Measurements from ENCODE around the gene ANTXR1.

ANTXR1 gene

DNA sequence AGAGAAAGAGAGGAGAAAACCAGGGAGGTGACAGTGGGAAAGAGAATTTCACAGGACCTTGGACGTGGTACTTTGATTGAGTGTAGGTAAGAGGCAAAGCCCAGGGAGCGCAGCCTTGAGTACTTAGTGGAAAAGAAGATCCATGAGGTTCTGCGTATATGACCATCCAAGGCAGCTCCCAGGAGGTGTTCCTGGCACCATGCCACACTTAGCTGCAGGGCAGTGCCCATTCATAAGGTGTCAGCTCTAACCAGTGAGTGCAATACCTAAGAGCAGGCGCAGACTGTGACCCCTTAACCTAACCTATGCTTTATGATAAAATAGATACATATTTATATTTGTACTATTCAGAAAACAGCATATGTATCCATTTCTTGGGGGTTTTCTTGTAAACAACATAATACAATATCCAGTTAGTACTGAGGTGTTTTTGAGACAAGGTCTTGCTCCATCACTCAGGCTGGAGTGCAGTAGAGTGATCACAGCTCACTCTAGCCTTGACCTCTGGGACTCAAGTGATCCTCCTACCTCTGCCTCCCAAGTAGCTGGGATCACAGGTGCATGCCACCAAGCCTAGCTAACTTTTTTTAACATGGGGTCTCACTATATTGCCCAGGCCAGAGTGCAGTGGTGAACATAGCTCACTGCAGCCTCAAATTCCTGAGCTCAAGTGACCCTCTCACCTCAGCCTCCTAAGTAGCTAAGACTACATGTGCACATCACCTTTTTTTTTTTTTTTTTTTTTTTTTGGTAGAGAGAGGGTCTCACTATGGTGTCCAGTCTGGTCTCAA is 199.5 kb downstream of the ANTXR1 start:
- Histone ChIP-seq H3K36me3 (ENCODE audit: control insufficient read depth, low read depth, low read length) (no peaks in the 10 kb centered on the region), H3K9ac (ENCODE audit: low read length) (no peak overlapping the region), H3K4me1 (ENCODE audit: control insufficient read depth, low read depth, low read length) (peaks cover 26% of the 10 kb centered on the region), H3K4me3 (ENCODE audit: low read length) (no peak overlapping the region), H3K27me3 (ENCODE audit: control insufficient read depth, insufficient read depth, low read length) (no peaks in the 10 kb centered on the region), H3K27ac (ENCODE audit: low read length) (no peak overlapping the region), H3K9me3 (ENCODE audit: control insufficient read depth, low read depth, low read length) (peaks cover 4% of the 10 kb centered on the region)

GRCh38 chr2:69213201-69213600 is 200.2 kb downstream of the ANTXR1 start:
- H3K36me3 ChIP-seq (ENCODE audit: control insufficient read depth, low read depth, low read length), result no peaks in the 10 kb centered on the region

DNA sequence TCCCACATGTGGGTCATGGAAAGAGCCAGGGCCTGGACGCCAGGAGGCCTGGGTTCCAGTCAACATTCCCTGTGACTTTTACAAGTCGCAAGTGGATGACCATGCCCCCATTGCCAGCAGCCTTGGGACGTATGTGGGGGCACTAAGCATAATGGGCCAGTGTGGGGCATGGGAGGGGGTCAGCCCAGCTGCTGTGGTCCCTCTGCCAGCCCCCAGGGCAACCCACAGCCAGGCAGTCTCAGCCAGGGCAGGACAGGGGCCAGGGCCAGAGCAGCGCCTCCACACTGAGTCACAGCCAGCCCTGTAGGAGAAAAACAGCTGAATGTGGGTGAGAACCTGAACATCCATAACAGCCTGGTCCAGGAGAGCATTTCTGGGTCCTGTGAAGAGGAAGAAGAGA is 200.8 kb downstream of the ANTXR1 start:
- H3K4me1 ChIP-seq (ENCODE audit: control insufficient read depth, low read depth, low read length), result peaks cover 24% of the 10 kb centered on the region
- no peaks in the 10 kb centered on the region for H3K27me3 ChIP-seq (ENCODE audit: control insufficient read depth, insufficient read depth, low read length)
- H3K27ac ChIP-seq (ENCODE audit: low read length), result no peak overlapping the region
- no peak overlapping the region for H3K4me3 ChIP-seq (ENCODE audit: low read length)
- H3K36me3 ChIP-seq (ENCODE audit: control insufficient read depth, low read depth, low read length), result no peaks in the 10 kb centered on the region
- no peaks in the 10 kb centered on the region for H3K9me3 ChIP-seq (ENCODE audit: control insufficient read depth, low read depth, low read length)
- H3K9ac ChIP-seq (ENCODE audit: low read length), result no peak overlapping the region

More at GRCh38 chr2:69213201-69213600, 200.2 kb downstream of the ANTXR1 start:
- Histone ChIP-seq H3K4me3 (ENCODE audit: low read length) (no peak overlapping the region), H3K27me3 (ENCODE audit: control insufficient read depth, insufficient read depth, low read length) (no peaks in the 10 kb centered on the region), H3K4me1 (ENCODE audit: control insufficient read depth, low read depth, low read length) (peaks cover 26% of the 10 kb centered on the region), H3K9ac (ENCODE audit: low read length) (no peak overlapping the region), H3K9me3 (ENCODE audit: control insufficient read depth, low read depth, low read length) (no peaks in the 10 kb centered on the region), H3K27ac (ENCODE audit: low read length) (no peak overlapping the region)

DNA sequence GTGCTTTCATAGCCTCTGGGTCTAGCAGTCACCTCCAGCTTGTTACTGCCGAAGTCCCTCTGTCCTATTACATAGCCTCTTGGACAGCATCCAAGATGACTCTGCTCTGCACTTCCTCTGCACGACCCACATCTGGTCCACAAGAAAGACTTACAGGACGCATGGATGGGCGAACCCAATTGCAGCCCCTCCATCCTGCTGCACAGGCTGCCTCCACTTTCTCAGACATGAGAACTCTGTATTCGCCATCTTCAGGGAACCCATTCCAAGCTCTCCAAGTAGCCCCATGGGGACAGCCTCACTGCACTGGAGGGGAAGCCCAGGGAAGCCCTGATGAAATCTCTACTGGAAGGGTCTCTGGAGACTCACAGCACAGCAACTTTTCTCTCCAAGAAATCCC is 201.9 kb downstream of the ANTXR1 start:
- no peaks in the 10 kb centered on the region for H3K36me3 ChIP-seq (ENCODE audit: control insufficient read depth, low read depth, low read length)
- no peaks in the 10 kb centered on the region for H3K27me3 ChIP-seq (ENCODE audit: control insufficient read depth, insufficient read depth, low read length)
- no peak overlapping the region for H3K4me3 ChIP-seq (ENCODE audit: low read length)
- peaks cover 15% of the 10 kb centered on the region for H3K4me1 ChIP-seq (ENCODE audit: control insufficient read depth, low read depth, low read length)
- H3K9me3 ChIP-seq (ENCODE audit: control insufficient read depth, low read depth, low read length), result no peaks in the 10 kb centered on the region
- no peak overlapping the region for H3K27ac ChIP-seq (ENCODE audit: low read length)
- H3K9ac ChIP-seq (ENCODE audit: low read length), result no peak overlapping the region

GRCh38 chr2:69216535-69217332 is 203.8 kb downstream of the ANTXR1 start:
- no peak overlapping the region for H3K9ac ChIP-seq (ENCODE audit: low read length)
- H3K4me1 ChIP-seq (ENCODE audit: control insufficient read depth, low read depth, low read length), result peaks cover 2% of the 10 kb centered on the region
- H3K27me3 ChIP-seq (ENCODE audit: control insufficient read depth, insufficient read depth, low read length), result no peaks in the 10 kb centered on the region
- H3K27ac ChIP-seq (ENCODE audit: low read length), result no peak overlapping the region
- no peak overlapping the region for H3K4me3 ChIP-seq (ENCODE audit: low read length)
- no peaks in the 10 kb centered on the region for H3K9me3 ChIP-seq (ENCODE audit: control insufficient read depth, low read depth, low read length)
- H3K36me3 ChIP-seq (ENCODE audit: control insufficient read depth, low read depth, low read length), result no peaks in the 10 kb centered on the region

GRCh38 chr2:69217333-69218080 is 204.5 kb downstream of the ANTXR1 start:
- H3K4me3 ChIP-seq (ENCODE audit: low read length), result no peak overlapping the region
- H3K36me3 ChIP-seq (ENCODE audit: control insufficient read depth, low read depth, low read length), result no peaks in the 10 kb centered on the region
- H3K27ac ChIP-seq (ENCODE audit: low read length), result no peak overlapping the region
- no peaks in the 10 kb centered on the region for H3K4me1 ChIP-seq (ENCODE audit: control insufficient read depth, low read depth, low read length)
- H3K27me3 ChIP-seq (ENCODE audit: control insufficient read depth, insufficient read depth, low read length), result no peaks in the 10 kb centered on the region
- H3K9me3 ChIP-seq (ENCODE audit: control insufficient read depth, low read depth, low read length), result no peaks in the 10 kb centered on the region
- H3K9ac ChIP-seq (ENCODE audit: low read length), result no peak overlapping the region

- H3K9me3 ChIP-seq (ENCODE audit: control insufficient read depth, low read depth, low read length), result no peaks in the 10 kb centered on the region
- H3K9ac ChIP-seq (ENCODE audit: low read length), result no peak overlapping the region
- no peaks in the 10 kb centered on the region for H3K27me3 ChIP-seq (ENCODE audit: control insufficient read depth, insufficient read depth, low read length)
- H3K36me3 ChIP-seq (ENCODE audit: control insufficient read depth, low read depth, low read length), result no peaks in the 10 kb centered on the region
- peaks cover 5% of the 10 kb centered on the region for H3K4me1 ChIP-seq (ENCODE audit: control insufficient read depth, low read depth, low read length)
- no peak overlapping the region for H3K4me3 ChIP-seq (ENCODE audit: low read length)
- H3K27ac ChIP-seq (ENCODE audit: low read length), result no peak overlapping the region
Measured at GRCh38 chr2:69221512-69221911, 208.5 kb downstream of the ANTXR1 start.

DNA sequence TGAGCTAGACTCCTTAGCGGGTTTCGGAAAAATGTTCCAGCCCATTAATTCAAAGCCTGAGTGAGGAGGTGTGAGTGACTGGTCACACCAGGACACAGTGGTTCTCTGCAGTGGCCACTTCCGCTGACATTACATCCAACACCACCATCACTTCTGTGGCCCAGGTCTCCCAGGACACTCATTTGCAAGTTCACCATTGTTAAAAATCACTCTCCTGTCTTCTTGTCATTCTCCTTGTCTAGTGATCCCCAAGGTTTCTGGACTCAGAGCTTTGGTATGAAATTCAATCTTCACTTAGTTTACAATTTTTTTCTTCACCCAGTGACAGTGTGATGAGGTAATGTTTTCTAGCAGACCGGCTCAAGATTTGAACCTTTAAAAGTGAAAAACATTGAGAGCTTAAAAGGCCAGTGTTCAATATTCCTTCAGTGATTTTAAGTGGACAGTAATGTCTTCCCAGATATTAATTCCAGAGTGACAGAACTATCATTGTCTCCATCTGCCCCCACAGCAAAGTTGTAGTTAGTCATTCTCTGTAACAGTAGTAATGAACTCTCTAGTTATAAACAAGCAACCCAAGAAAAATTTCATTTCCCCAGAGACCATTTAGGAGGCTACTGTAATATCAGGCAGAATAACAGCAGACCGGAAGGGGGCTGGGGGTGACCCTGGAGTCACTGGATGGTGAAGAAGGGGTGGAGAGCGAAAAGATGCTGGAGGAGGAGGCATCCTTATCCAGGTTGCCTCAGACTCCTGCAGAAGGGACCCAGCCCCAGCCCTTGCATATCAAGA is 209.2 kb downstream of the ANTXR1 start:
- Histone ChIP-seq H3K36me3 (ENCODE audit: control insufficient read depth, low read depth, low read length) (no peaks in the 10 kb centered on the region), H3K27ac (ENCODE audit: low read length) (no peak overlapping the region)

DNA sequence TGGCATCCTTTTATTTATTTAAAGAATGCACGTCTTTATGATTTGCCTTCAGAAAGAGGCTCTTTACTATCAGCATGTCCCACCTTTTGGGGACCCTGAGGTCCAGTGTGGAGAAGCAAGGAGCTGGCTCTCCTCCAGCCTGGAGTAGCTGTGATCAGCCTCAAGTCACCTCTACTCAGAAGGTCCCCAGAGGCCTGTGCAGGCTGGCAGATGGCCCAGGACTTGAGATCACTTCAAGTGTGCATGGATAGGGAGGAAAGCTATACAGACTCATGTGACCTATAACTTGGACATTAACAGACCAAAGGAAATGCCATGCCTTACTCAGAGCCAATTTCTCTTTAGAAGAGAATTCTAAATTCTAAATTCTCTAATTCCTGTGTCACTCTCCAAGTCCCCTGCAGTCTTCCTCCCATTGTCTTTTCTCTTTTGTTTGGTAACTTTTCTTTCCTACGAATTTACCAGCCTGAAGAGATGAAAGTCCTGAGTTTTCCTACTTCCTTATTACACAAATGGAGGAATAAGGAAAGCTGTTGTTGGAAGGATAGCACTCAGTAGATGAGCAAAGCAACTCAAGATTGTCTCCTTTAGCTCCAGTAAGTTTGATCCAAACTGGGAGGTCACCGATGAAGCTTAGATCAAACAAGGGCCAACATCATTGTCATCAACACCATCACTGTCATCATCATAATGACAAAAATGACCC is 210.1 kb downstream of the ANTXR1 start:
- no peak overlapping the region for H3K27ac ChIP-seq (ENCODE audit: low read length)

More for the DNA sequence above, 209.2 kb downstream of the ANTXR1 start:
- H3K4me1 ChIP-seq (ENCODE audit: control insufficient read depth, low read depth, low read length), result peaks cover 5% of the 10 kb centered on the region
- H3K27me3 ChIP-seq (ENCODE audit: control insufficient read depth, insufficient read depth, low read length), result no peaks in the 10 kb centered on the region
- no peak overlapping the region for H3K9ac ChIP-seq (ENCODE audit: low read length)
- H3K9me3 ChIP-seq (ENCODE audit: control insufficient read depth, low read depth, low read length), result no peaks in the 10 kb centered on the region
- no peak overlapping the region for H3K4me3 ChIP-seq (ENCODE audit: low read length)

DNA sequence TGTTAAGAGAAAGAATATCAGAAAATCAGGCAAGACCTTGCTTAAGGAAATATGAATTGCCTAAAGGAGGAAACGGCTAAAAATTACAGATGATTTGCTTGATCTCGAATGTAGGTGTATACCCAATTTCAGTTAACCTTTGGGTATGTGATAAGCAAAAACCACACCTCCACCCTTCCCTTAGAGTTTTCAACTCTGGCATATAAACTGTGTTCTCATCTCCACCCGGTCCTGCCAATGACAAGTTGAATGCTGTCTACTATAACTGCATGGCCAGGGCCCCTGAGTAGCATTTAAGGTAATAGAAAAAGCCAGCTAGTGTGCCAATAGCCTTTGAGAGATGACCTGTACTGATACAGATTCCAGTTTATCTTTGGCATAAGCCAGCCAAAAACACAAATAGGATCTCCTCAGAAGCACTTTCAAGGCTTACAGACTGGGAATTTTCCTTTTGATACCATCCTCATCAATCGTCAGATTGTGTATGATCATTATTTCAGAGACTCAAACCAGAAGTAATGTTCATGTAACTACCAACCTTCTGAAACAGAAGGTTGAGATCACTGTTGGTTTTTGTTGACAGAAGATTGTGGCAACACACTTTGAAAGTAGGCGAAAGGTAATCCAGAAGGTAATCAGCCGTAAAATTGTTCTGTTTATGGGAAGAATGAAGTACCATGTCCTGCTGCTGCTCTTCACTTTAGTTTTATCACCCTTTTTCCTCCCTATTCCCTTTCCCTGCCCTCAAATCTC is 211.0 kb downstream of the ANTXR1 start:
- H3K9me3 ChIP-seq (ENCODE audit: control insufficient read depth, low read depth, low read length), result no peaks in the 10 kb centered on the region
- H3K9ac ChIP-seq (ENCODE audit: low read length), result no peak overlapping the region
- H3K27me3 ChIP-seq (ENCODE audit: control insufficient read depth, insufficient read depth, low read length), result no peaks in the 10 kb centered on the region
- H3K4me1 ChIP-seq (ENCODE audit: control insufficient read depth, low read depth, low read length), result peaks cover 5% of the 10 kb centered on the region
- H3K4me3 ChIP-seq (ENCODE audit: low read length), result no peak overlapping the region
- H3K36me3 ChIP-seq (ENCODE audit: control insufficient read depth, low read depth, low read length), result no peaks in the 10 kb centered on the region
- no peak overlapping the region for H3K27ac ChIP-seq (ENCODE audit: low read length)

More for the DNA sequence above, 210.1 kb downstream of the ANTXR1 start:
- H3K9ac ChIP-seq (ENCODE audit: low read length), result no peak overlapping the region
- H3K36me3 ChIP-seq (ENCODE audit: control insufficient read depth, low read depth, low read length), result no peaks in the 10 kb centered on the region
- no peaks in the 10 kb centered on the region for H3K27me3 ChIP-seq (ENCODE audit: control insufficient read depth, insufficient read depth, low read length)
- no peaks in the 10 kb centered on the region for H3K9me3 ChIP-seq (ENCODE audit: control insufficient read depth, low read depth, low read length)
- H3K4me1 ChIP-seq (ENCODE audit: control insufficient read depth, low read depth, low read length), result peaks cover 5% of the 10 kb centered on the region
- H3K4me3 ChIP-seq (ENCODE audit: low read length), result no peak overlapping the region
